Activated CD8-positive, alpha-beta T cell treated with anti-CD3 and anti-CD28 coated beads for 36 hours (primary cell): Measurements from ENCODE around the gene CHL1. TPM values are rescaled to one million over a fixed set of nuclear protein-coding genes. Genes with fewer than 3 reads are reported as not detected.

ENCODE experiments used
- ATAC-seq: fragments of 200-7000 bp; cut with Tn5 transposase; one replicate; pipeline ENCODE4 v1.10.0; 2021; ENCODE audit warnings: mild to moderate bottlenecking, moderate library complexity
- CTCF ChIA-PET: fragments of 350-600 bp; sonication (Branson Sonifier 250); formaldehyde crosslinking; loops from one replicate; lab custom pipeline; 2021; ENCODE audit warnings: antibody characterized with exemption; lab: Charles Lee
- POLR2A ChIA-PET: fragments of 350-600 bp; sonication (Branson Sonifier 250); formaldehyde crosslinking; loops from one replicate; lab custom pipeline; 2021; ENCODE audit warnings: antibody characterized with exemption; lab: Charles Lee
- DNase-seq: peaks from one replicate; pipeline ENCODE4 v3.0.0-alpha.2; 2020
- H3K27ac Mint-ChIP-seq: one replicate; pipeline ENCODE4 v1.8.0; 2021; ENCODE audit warnings: mild to moderate bottlenecking, mixed read lengths
- H3K27me3 Mint-ChIP-seq: one replicate; pipeline ENCODE4 v1.8.0; 2021; ENCODE audit warnings: mixed read lengths
- H3K36me3 Mint-ChIP-seq: one replicate; pipeline ENCODE4 v1.8.0; 2021; ENCODE audit warnings: low read depth, mixed read lengths
- H3K4me1 Mint-ChIP-seq: one replicate; pipeline ENCODE4 v1.8.0; 2021; ENCODE audit warnings: low read depth, mixed read lengths
- H3K4me3 Mint-ChIP-seq: one replicate; pipeline ENCODE4 v1.8.0; 2021; ENCODE audit warnings: mild to moderate bottlenecking, moderate library complexity, mixed read lengths
- H3K9me3 Mint-ChIP-seq: one replicate; pipeline ENCODE4 v1.8.0; 2021; ENCODE audit warnings: mixed read lengths
- intact Hi-C: fragments of 100-400 bp; cut with micrococcal nuclease; formaldehyde crosslinking; loops from one replicate; pipeline ENCODE4 v1.10.0; 2022
- total RNA-seq, 2 experiments: library from RNA; stranded (reverse); gene quantifications; one replicate each; pipeline ENCODE4 v1.2.3, GENCODE V29; 2021
- TF ChIP-seq, protein P1 (sequence below): fragments of 200-600 bp; IDR thresholded peaks from one replicate; pipeline ENCODE4 v1.8.0; 2022; ENCODE audit warnings: antibody characterized with exemption, mild to moderate bottlenecking

Gene CHL1
- total RNA-seq, 2 experiments from 2014 or later, result not detected

DNA sequence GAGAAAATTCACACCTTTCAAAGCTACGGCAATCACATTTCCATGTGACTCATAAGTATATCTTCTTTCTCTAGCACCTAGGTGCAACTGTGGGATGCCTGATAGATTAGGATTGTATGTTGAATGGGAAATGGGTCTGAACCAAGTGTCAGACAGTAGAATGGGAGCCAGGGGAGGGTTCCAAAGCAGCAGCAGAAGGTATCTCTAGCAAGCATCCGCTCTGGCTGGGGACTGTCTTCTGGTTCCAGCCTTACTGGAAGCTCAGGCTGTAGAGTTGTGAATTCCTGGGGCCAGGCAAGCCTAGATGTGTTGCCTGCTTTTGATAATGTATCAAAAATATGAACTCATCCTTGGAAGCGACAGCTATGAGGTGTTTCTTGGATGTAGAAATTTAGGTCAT, 2.1 kb upstream of the CHL1 start:
- Mint-ChIP-seq H3K9me3 (no peaks in the 10 kb centered on the region), H3K36me3 (no peaks in the 10 kb centered on the region), H3K27me3 (peaks cover 22% of the 10 kb centered on the region), H3K4me1 (no peaks in the 10 kb centered on the region), H3K27ac (no peak overlapping the region), H3K4me3 (no peak overlapping the region)
- DNase-seq, result no peak
- CTCF ChIA-PET, result interaction anchor here (1.0 kb wide), 1 partner anchor 9 kb away, joined by 3 read pairs; no protein-coding TSS in a partner anchor
- intact Hi-C loops, result no loop called here
- no peak for ATAC-seq
- TF ChIP-seq, protein P1, sequence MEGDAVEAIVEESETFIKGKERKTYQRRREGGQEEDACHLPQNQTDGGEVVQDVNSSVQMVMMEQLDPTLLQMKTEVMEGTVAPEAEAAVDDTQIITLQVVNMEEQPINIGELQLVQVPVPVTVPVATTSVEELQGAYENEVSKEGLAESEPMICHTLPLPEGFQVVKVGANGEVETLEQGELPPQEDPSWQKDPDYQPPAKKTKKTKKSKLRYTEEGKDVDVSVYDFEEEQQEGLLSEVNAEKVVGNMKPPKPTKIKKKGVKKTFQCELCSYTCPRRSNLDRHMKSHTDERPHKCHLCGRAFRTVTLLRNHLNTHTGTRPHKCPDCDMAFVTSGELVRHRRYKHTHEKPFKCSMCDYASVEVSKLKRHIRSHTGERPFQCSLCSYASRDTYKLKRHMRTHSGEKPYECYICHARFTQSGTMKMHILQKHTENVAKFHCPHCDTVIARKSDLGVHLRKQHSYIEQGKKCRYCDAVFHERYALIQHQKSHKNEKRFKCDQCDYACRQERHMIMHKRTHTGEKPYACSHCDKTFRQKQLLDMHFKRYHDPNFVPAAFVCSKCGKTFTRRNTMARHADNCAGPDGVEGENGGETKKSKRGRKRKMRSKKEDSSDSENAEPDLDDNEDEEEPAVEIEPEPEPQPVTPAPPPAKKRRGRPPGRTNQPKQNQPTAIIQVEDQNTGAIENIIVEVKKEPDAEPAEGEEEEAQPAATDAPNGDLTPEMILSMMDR, result no peak
- POLR2A ChIA-PET, result no interaction called here

DNA sequence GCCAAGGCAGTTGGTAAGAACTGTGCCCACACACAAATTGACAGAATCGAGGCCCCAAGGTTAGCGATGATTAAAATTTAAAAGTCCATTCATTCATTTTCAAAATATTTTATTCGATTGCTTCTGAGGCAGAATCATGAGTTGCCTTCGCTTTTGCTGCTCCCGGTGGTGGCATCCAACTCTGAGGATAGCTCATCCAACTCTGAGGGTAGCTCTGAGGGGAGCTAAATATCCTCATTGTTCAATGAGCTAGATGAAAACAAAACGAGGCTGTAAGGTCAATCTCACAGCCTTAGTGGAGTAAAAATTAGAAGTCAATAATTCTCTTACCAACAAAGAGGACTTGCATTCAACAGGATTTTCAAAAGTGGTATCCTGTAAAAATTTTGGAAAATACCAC, 897 bp upstream of the CHL1 start:
- Mint-ChIP-seq H3K4me3 (no peak overlapping the region), H3K9me3 (no peaks in the 10 kb centered on the region), H3K4me1 (no peaks in the 10 kb centered on the region), H3K36me3 (no peaks in the 10 kb centered on the region), H3K27me3 (peaks cover 24% of the 10 kb centered on the region), H3K27ac (no peak overlapping the region)
- no peak for DNase-seq
- intact Hi-C loops, result no loop called here
- no peak for ATAC-seq
- POLR2A ChIA-PET, result no interaction called here
- CTCF ChIA-PET, result no interaction called here
- TF ChIP-seq, protein P1, result no peak

DNA sequence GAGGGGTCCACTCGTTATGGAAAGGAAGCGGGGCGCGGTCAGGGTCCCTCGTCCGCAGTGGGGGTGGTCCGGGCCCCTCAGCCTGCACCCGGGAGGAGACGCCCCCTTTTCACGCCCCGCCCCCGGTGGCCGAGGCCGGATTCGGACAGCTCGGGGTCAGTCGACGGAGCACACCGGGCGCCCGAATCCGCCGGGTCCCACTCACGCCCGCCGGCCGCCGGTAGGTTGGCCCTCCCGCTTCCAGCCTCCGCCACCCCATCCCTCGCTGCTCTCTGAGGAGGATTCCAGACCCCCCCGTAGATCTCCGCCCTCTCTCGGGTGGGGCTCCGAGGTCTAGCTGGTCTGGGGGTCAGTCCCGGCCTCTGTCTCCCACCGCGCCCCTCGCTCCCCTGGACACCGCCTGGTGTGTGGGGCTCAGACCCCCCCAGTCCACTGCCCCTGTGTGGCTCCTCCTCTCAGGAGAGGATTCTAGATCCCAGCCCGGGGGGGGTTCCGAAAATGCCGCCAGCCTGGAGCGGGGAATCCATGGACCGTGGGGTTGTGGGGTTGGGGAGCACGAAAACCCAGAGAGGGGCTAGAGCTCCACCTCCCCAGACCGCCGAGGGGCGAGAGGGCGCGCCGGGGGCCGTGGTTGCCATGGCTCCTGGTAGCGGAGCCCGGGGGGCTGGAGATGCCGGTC, 725 bp downstream of the CHL1 start:
- intact Hi-C loops, result no loop called here
- Mint-ChIP-seq H3K4me1 (no peaks in the 10 kb centered on the region), H3K36me3 (no peaks in the 10 kb centered on the region), H3K27me3 (peaks cover 24% of the 10 kb centered on the region), H3K4me3 (no peak overlapping the region), H3K27ac (no peak overlapping the region), H3K9me3 (no peaks in the 10 kb centered on the region)
- POLR2A ChIA-PET, result no interaction called here
- DNase-seq (no peak), ATAC-seq (no peak)
- TF ChIP-seq, protein P1, result no peak
- CTCF ChIA-PET, result no interaction called here

DNA sequence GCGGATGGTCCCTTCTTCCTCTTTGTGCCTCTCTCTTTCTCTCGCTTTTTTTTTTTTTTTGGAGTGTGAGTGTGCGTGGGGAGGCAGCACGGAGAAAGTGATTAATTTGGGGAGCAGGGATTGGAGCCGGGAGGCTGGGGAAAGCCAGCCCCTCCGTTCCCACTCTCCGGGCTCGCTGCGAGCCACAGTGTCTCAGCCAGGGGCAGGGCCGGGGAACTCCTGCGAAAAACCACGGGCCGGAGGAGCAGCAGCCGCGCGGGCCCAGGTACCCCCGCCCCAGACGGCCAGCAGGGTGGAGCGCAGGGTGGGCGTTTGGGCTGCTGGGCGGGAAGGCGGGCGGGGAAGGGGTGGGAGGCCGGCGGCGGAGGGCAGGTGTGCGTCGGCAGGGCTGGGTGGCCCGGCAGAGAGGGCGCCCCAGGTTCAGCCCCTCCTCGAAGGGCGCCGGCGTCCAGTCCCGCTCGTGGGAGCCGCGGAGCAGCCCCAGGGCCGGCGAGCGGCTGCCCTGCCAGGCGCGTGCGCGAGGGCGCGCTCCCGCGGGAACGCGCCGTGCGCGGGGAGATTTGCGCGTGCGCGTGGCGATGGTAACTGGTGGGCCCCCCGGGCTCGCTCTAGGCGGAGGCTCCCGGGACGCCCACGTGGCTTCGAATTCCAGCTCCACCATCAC, 1.4 kb downstream of the CHL1 start:
- peaks cover 24% of the 10 kb centered on the region for H3K27me3 Mint-ChIP-seq
- POLR2A ChIA-PET, result no interaction called here
- DNase-seq, result no peak
- no peaks in the 10 kb centered on the region for H3K36me3 Mint-ChIP-seq
- H3K27ac Mint-ChIP-seq, result no peak overlapping the region
- CTCF ChIA-PET, result no interaction called here
- H3K9me3 Mint-ChIP-seq, result no peaks in the 10 kb centered on the region
- H3K4me3 Mint-ChIP-seq, result no peak overlapping the region
- TF ChIP-seq, protein P1, result no peak
- intact Hi-C loops, result no loop called here
- no peak for ATAC-seq
- H3K4me1 Mint-ChIP-seq, result no peaks in the 10 kb centered on the region

DNA sequence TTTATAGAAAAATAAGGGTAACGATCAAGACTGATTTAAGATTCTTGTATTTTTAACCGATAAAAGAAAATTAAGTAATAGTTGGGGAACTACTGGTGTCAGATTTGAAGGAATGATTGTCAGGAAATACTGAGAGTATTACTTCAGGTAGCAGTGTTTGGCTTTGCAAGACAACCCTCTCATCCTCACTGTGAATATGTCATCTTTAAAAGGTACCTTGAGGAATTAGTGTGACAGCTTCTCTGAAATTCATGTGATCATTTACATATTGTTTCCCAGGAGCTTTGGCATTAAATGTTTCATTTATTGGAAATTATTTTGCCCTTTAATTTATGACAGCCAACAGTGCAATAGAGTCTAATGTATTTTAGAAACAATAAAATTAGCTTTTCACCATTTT, 3.3 kb downstream of the CHL1 start:
- DNase-seq, result no peak
- ChIA-PET POLR2A (no interaction called here), CTCF (no interaction called here)
- intact Hi-C loops, result no loop called here
- no peak overlapping the region for H3K27ac Mint-ChIP-seq
- no peak overlapping the region for H3K4me3 Mint-ChIP-seq
- no peaks in the 10 kb centered on the region for H3K4me1 Mint-ChIP-seq
- ATAC-seq, result no peak
- peaks cover 22% of the 10 kb centered on the region for H3K27me3 Mint-ChIP-seq
- H3K9me3 Mint-ChIP-seq, result no peaks in the 10 kb centered on the region
- TF ChIP-seq, protein P1, result no peak
- H3K36me3 Mint-ChIP-seq, result no peaks in the 10 kb centered on the region
